ENCODE results near the gene TFG.

TFG gene

DNA sequence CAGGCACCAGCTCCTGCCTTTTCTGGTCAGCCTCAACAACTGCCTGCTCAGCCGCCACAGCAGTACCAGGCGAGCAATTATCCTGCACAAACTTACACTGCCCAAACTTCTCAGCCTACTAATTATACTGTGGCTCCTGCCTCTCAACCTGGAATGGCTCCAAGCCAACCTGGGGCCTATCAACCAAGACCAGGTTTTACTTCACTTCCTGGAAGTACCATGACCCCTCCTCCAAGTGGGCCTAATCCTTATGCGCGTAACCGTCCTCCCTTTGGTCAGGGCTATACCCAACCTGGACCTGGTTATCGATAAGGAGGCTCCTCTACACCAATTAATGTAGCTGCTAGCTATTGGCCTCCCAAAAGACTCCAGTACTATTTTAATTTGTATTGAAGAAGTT lies 38.9 kb downstream of the TFG start:
- Mint-ChIP-seq H3K9me3 (no peaks in the 10 kb centered on the region), H3K36me3 (ENCODE audit: insufficient read depth) (peaks cover 70% of the 10 kb centered on the region), H3K4me1 (ENCODE audit: low read depth in 2 of 2) (peaks cover 1 to 4% of the 10 kb centered on the region in 2 donors)

DNA sequence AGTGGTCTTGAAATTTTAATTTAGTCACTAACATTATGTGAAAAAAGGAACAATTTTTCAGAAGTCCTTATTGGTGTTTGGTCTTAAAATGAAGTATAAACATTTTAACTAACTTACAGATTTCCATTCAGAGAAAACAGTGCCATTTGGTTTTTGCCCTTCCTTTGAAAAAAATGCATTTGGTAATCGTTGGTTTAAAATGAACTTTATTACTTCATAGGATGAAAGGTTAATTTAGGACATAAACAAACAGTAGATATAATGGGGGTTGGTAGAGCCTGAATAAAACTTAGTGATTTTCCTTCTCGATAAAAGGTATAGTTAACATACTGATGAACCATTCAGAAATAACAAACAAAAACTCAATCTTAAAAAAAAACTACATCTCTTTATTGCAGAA lies 39.7 kb downstream of the TFG start:
- no peaks in the 10 kb centered on the region for H3K27me3 Mint-ChIP-seq
- H3K27ac Mint-ChIP-seq, result no peak overlapping the region
- peaks cover 64% of the 10 kb centered on the region for H3K36me3 Mint-ChIP-seq (ENCODE audit: insufficient read depth)
- no peak overlapping the region for H3K4me3 Mint-ChIP-seq
- DNase-seq (no peak), ATAC-seq (replicated peaks) (no peak)
- H3K9me3 Mint-ChIP-seq, result no peaks in the 10 kb centered on the region
- H3K4me1 Mint-ChIP-seq (ENCODE audit: low read depth in 2 of 2), result peaks cover under 1 to 1% of the 10 kb centered on the region in 2 donors

More for the DNA sequence above, 38.9 kb downstream of the TFG start:
- Mint-ChIP-seq H3K27ac (peak overlapping the region in 1 of 2 donors; percentile 15), H3K4me3 (no peak overlapping the region), H3K27me3 (no peaks in the 10 kb centered on the region)
- ATAC-seq (replicated peaks) (no peak), DNase-seq (no peak)

DNA sequence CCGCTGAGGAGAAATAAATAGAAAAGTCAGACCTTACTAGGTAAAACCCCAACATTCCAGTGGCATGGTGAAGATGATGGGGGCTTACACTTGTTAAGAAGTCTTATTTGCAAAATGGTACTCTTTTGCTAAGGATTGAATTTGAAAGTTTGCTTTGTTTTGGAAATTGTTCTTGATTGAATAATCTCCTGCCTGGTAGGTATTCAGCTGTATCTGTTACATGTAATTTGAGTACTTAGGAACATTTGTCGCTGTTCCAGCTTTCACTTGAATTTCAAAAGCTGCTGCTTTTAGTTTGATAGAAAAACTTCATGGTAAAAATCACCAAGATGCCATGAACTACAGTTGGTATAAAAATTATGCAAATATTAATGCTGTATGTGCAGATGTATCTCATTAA lies 44.6 kb downstream of the TFG start:
- H3K27ac Mint-ChIP-seq, result peak overlapping the region in 1 of 2 donors; percentile 11
- no peak for ATAC-seq (replicated peaks)
- H3K4me3 Mint-ChIP-seq, result no peak overlapping the region
- no peaks in the 10 kb centered on the region for H3K27me3 Mint-ChIP-seq
- no peak for DNase-seq
- H3K36me3 Mint-ChIP-seq (ENCODE audit: insufficient read depth), result peaks cover 25% of the 10 kb centered on the region
- H3K9me3 Mint-ChIP-seq, result no peaks in the 10 kb centered on the region
- peaks cover 0 to 1% of the 10 kb centered on the region in 2 donors for H3K4me1 Mint-ChIP-seq (ENCODE audit: low read depth in 2 of 2)

DNA sequence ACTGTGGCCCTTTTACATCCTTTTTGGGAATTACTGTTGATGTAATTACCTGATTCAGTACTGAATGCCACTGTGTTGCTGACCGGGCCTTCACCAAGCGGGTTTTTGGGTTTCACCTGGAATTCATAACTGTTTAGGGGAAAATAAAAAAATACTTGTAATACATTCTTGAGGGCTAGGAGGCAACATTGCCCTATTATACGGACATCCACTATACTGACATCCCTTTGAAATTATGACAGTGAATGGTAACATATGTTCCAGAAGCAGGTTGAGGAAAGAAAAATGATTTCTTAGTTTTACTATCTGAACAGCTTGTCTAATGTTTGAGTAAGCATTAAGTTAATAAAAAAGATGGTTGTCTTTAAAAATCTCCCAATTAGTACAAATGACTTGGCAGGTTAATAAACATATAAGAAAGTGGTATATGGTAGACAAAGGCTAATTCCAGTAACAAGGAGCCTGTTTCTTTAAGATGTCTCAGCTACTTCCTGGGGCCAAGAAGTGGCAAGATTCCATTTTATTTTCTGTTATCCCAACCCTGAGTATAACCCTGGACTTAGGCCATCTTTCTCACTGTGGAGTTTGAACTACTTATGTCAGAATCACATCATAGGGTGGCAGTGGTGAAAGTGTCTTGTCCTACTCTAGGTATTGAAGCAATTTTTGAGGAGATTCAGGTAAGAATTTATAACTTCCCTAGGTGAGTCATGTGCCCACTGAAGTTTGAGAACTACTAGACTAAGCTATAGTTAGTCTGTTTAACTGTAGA lies 45.5 kb downstream of the TFG start:
- H3K36me3 Mint-ChIP-seq (ENCODE audit: insufficient read depth), result peaks cover 21% of the 10 kb centered on the region
- ATAC-seq (replicated peaks) (no peak), DNase-seq (no peak)
- H3K27ac Mint-ChIP-seq, result no peak overlapping the region
- H3K4me1 Mint-ChIP-seq (ENCODE audit: low read depth in 2 of 2), result peaks cover 0 to 1% of the 10 kb centered on the region in 2 donors
- no peaks in the 10 kb centered on the region for H3K9me3 Mint-ChIP-seq
- no peak overlapping the region for H3K4me3 Mint-ChIP-seq
- no peaks in the 10 kb centered on the region for H3K27me3 Mint-ChIP-seq

DNA sequence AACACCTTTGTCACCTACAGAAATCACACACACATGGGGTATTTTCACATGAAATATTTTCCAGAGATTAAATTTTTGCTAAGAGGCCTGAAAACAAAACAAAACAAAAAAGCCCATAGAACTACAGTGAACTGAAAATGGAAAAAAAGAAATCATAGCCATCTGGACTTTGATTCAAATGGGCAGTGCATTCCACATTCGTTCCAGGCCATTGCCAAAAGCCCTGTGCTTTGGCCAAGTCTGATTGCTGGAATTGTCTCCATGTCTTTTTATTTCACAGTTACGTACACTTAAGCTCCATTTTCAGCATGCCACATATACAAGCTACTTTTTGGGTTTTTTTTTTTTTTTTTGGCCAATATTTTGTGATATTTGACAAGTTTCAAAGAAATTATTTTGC lies 47.1 kb downstream of the TFG start:
- peaks cover 0 to 4% of the 10 kb centered on the region in 2 donors for H3K4me1 Mint-ChIP-seq (ENCODE audit: low read depth in 2 of 2)
- no peak overlapping the region for H3K27ac Mint-ChIP-seq
- H3K36me3 Mint-ChIP-seq (ENCODE audit: insufficient read depth), result peaks cover 14% of the 10 kb centered on the region
- H3K9me3 Mint-ChIP-seq, result no peaks in the 10 kb centered on the region
- no peak overlapping the region for H3K4me3 Mint-ChIP-seq
- DNase-seq (no peak), ATAC-seq (replicated peaks) (no peak)
- no peaks in the 10 kb centered on the region for H3K27me3 Mint-ChIP-seq

DNA sequence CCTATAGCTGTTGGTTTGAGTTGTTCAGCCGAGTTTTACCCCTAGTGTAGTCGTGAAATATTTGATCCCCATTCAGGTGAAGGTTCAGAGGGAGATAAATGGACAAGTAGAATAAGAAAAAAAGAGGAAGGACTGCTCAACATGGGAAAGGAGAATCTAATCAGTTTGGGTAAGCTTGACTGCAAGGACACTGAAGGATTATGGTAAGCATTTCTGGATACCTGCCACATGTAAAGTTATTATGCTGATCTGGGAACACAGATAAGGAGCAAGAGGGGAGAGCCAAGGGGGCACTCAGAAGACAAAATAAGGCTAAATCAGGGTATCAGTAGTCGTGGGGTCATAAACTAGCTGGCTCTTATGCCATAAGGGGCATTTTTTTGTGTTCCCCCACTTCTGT lies 49.9 kb downstream of the TFG start:
- H3K27ac Mint-ChIP-seq, result no peak overlapping the region
- no peak for DNase-seq
- no peaks in the 10 kb centered on the region for H3K36me3 Mint-ChIP-seq (ENCODE audit: insufficient read depth)
- no peak for ATAC-seq (replicated peaks)
- H3K4me1 Mint-ChIP-seq (ENCODE audit: low read depth in 2 of 2), result peaks cover 0 to 3% of the 10 kb centered on the region in 2 donors
- peaks cover 0 to 6% of the 10 kb centered on the region in 2 donors for H3K27me3 Mint-ChIP-seq
- no peak overlapping the region for H3K4me3 Mint-ChIP-seq
- no peaks in the 10 kb centered on the region for H3K9me3 Mint-ChIP-seq

DNA sequence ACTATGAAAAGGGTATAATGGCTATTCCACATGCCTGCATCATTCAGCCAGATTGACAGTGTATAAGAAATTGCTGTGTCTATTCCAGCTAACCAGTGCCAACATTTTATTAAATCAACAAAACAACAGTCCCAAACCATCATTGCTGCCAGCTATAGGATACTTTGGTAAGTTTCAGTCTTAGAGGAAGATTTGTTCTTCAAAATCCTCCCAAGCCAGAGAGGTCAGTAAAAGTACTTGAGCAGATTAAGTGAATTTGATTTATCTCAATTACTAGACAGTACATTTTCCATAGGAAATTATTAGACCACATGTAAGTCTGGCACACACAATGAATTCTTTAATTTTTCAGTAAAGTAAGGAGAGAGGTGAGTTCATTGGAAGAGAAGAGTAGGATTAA lies 50.7 kb downstream of the TFG start:
- Mint-ChIP-seq H3K36me3 (ENCODE audit: insufficient read depth) (no peaks in the 10 kb centered on the region), H3K9me3 (no peaks in the 10 kb centered on the region), H3K27ac (peak overlapping the region; percentile 10 to 20), H3K4me1 (ENCODE audit: low read depth in 2 of 2) (peaks cover 0 to 3% of the 10 kb centered on the region in 2 donors), H3K27me3 (peaks cover 0 to 6% of the 10 kb centered on the region in 2 donors), H3K4me3 (no peak overlapping the region)
- DNase-seq (no peak), ATAC-seq (replicated peaks) (no peak)

DNA sequence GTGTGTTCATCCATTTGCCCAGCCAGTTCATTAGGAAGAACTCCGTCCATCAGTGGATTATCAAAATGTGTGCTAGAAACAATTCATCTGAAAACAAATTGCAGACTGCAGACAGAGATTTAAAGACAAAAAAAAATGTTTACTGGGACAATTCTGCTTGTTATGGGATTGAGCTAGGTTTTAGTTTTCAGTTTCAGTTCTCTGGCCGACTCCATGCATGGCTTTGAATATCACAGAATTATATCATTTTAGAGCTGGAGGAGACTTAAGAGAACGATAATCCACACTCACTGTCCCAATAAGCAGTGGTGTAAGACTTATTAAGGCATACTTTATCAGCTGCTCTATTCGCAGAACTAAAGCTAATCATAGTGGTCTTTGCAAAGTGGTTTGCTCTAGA lies 51.1 kb downstream of the TFG start:
- peaks cover 0 to 3% of the 10 kb centered on the region in 2 donors for H3K4me1 Mint-ChIP-seq (ENCODE audit: low read depth in 2 of 2)
- peaks cover 0 to 6% of the 10 kb centered on the region in 2 donors for H3K27me3 Mint-ChIP-seq
- no peaks in the 10 kb centered on the region for H3K9me3 Mint-ChIP-seq
- no peak overlapping the region for H3K4me3 Mint-ChIP-seq
- ATAC-seq (replicated peaks), result no peak
- H3K36me3 Mint-ChIP-seq (ENCODE audit: insufficient read depth), result no peaks in the 10 kb centered on the region
- no peak for DNase-seq
- peak overlapping the region; percentile 10 to 20 for H3K27ac Mint-ChIP-seq

DNA sequence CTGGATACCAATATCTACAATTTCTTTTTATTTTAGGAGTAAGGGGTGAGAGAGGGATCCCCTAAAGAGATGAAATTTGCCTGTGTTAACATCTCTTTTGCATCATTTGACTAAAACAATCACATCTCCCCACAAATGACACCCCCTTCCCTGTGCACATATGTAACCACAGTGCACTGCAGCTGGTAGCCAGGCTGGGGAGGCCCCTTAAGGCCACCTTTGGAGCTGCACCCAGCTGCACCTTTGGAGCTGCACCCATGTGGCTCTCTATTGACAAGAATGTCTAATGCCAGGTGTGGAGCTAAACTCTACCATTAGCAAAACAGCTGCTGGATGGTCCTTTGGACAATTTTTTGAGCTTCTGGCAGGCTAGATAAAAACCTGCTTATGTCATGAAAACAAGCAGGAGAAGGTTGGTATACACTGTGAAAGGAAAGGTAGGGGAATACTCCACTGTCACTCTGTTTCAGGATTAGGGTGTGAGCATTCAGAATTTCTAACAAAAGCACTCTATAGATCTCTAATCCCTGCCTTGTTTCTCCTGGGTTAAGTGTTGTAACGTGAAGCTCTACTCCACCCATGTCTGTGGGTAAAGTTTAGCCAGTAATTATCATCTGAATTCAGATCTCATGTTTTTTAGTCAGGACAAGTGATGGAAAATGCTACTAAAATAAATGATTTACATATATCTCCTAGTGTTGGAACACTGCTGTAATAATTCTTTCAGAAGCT lies 52.1 kb downstream of the TFG start:
- peak overlapping the region in 1 of 2 donors; percentile 10 for H3K27ac Mint-ChIP-seq
- peaks cover 0 to 3% of the 10 kb centered on the region in 2 donors for H3K4me1 Mint-ChIP-seq (ENCODE audit: low read depth in 2 of 2)
- H3K27me3 Mint-ChIP-seq, result peaks cover 0 to 6% of the 10 kb centered on the region in 2 donors
- DNase-seq, result no peak
- ATAC-seq (replicated peaks), result peak; percentile 63
- no peak overlapping the region for H3K4me3 Mint-ChIP-seq
- no peaks in the 10 kb centered on the region for H3K9me3 Mint-ChIP-seq
- H3K36me3 Mint-ChIP-seq (ENCODE audit: insufficient read depth), result no peaks in the 10 kb centered on the region

DNA sequence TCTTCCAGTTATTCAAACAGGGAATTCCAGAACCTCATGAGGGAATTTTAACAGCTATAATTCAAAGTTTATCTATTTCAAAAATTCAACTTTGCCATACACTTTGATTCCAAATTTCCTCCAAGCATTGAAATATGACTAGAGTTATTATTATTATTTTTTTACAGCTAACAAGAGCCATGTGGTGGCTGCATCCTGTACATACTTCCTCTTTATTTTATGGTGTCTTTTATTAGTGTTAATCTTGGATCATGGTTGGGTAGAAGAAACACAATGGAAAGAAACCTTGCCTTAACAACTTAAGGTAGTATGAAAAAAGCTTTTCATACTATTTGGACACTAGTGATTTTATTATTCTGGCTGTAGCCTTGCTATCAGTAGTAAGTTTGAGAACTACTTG lies 52.7 kb downstream of the TFG start:
- Mint-ChIP-seq H3K4me3 (no peak overlapping the region), H3K9me3 (no peaks in the 10 kb centered on the region), H3K36me3 (ENCODE audit: insufficient read depth) (no peaks in the 10 kb centered on the region), H3K27me3 (peaks cover 0 to 6% of the 10 kb centered on the region in 2 donors), H3K27ac (no peak overlapping the region), H3K4me1 (ENCODE audit: low read depth in 2 of 2) (peaks cover 0 to 3% of the 10 kb centered on the region in 2 donors)
- DNase-seq (no peak), ATAC-seq (replicated peaks) (no peak)

DNA sequence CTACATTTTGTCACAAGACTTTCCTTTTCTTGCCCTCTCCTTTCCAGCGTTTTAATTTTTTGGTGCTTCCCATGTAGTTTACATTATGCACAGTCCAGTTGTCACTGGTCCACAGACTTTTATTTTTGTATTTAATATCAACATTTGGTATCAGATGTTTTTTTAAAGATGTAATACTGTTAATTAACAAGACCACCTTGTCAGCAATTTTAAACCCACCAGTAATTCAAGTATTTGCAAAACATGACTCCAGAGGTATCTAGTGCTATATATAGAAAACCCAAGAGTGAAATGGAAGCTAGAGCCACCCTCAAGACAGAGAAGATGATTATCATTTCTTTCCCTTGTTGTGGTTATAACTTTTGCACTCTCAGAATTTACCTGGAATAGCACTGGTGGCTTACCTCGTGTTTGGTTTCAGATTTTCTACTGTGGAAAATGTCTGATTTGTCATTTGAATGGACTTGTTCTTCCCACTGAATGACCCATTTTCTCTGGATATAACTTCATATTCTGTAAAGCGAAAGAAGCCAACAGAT lies 56.2 kb downstream of the TFG start:
- Mint-ChIP-seq H3K4me1 (ENCODE audit: low read depth in 2 of 2) (no peaks in the 10 kb centered on the region), H3K27me3 (peaks cover 0 to 14% of the 10 kb centered on the region in 2 donors), H3K27ac (no peak overlapping the region), H3K36me3 (ENCODE audit: insufficient read depth) (no peaks in the 10 kb centered on the region), H3K4me3 (no peak overlapping the region), H3K9me3 (no peaks in the 10 kb centered on the region)
- no peak for ATAC-seq (replicated peaks)
- no peak for DNase-seq

DNA sequence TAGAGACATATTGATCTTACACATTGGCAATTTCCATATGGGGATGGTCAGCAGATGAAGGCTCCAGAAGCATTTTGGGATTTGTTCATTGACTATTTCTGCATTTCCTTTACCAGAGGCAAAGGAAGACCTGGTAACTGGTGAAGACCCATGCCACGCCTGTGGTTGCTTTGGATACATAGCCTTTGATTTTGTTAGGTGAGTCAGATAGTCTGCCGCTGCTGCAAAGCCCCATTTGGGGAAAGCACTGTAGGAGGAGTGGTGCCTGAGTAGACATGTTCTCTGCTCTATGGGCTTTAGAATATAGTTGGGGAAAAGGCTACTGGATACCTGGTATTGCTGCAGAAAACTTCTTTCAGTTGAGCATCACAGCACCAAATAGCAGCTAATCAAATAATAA lies 56.8 kb downstream of the TFG start:
- ATAC-seq (replicated peaks), result no peak
- Mint-ChIP-seq H3K36me3 (ENCODE audit: insufficient read depth) (no peaks in the 10 kb centered on the region), H3K4me3 (no peak overlapping the region), H3K4me1 (ENCODE audit: low read depth in 2 of 2) (no peaks in the 10 kb centered on the region), H3K27ac (no peak overlapping the region), H3K27me3 (peaks cover 0 to 19% of the 10 kb centered on the region in 2 donors), H3K9me3 (no peaks in the 10 kb centered on the region)
- DNase-seq, result no peak

DNA sequence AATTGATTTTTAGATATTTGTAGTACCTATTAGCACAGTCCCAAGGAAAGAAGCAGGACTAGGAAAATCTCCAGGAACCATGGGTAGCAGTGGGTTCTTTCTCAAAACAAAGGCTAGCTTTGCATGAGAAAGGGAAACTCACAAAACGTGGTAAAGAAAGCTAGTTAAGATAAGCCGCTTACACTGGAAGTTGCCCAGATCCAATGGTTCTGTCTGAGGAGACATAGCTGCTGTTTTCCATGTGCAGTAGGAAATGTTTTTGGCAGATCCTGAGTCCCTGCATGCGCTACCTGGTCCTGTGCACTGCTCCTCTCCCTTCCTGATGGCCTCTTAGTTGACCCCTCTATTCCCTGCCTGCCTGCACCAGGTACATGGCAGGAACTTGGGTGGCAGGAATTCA lies 60.4 kb downstream of the TFG start:
- Mint-ChIP-seq H3K36me3 (ENCODE audit: insufficient read depth) (no peaks in the 10 kb centered on the region), H3K4me1 (ENCODE audit: low read depth in 2 of 2) (no peaks in the 10 kb centered on the region), H3K4me3 (no peak overlapping the region), H3K27ac (no peak overlapping the region), H3K9me3 (no peaks in the 10 kb centered on the region), H3K27me3 (peaks cover 0 to 13% of the 10 kb centered on the region in 2 donors)
- DNase-seq (no peak), ATAC-seq (replicated peaks) (no peak)

DNA sequence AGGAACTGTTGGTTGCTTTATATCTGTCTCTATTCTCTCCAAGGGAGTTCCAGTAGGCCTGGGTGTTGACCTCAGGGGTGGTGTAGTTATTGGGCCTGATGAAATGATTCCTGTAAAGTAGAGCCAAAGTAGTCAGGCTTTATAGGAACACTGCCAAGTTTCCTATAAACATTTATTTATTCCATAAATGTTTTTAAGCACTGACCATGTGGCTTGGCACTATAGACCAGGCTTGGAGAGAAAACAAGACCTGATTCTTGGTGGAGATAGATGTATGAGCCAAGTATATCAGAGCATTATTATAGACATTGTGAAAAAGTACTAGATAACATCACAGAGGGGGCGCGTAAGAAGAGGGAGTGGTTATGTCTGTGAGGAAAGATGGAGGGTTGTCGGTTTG lies 65.9 kb downstream of the TFG start:
- Mint-ChIP-seq H3K27ac (no peak overlapping the region), H3K9me3 (no peaks in the 10 kb centered on the region), H3K4me3 (no peak overlapping the region), H3K4me1 (ENCODE audit: low read depth in 2 of 2) (no peaks in the 10 kb centered on the region), H3K27me3 (peaks cover 0 to 8% of the 10 kb centered on the region in 2 donors), H3K36me3 (ENCODE audit: insufficient read depth) (no peaks in the 10 kb centered on the region)
- no peak for ATAC-seq (replicated peaks)
- DNase-seq, result no peak

Measured in effector memory CD8-positive, alpha-beta T cell (primary cell).